ENCODE data around the gene SAA4.

SAA4 gene

DNA sequence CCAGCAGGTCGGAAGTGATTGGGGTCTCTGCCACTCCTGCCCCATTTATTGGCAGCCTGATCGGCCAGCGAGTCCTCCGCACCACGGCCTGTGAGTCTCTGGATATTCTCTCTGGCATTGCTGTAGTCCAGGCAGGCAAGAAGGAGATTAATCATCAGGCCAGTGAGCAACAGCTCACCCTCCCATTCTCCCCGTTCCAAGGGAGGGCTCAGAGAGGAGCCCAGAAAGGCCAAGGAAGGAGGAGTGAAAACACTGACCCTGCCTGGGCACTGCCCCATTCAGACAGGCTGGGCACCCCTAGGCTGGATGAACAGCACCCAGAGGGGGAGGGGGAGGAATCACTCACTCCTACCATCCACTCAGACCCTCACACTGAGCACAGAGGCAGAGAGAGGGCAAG, 8.8 kb upstream of the SAA4 start:
- Histone ChIP-seq H3K4me3 (ENCODE audit: severe bottlenecking) (no peak overlapping the region), H3K9me3 (ENCODE audit: severe bottlenecking) (no peaks in the 10 kb centered on the region), H3K36me3 (ENCODE audit: low read depth) (no peaks in the 10 kb centered on the region), H3K27ac (ENCODE audit: poor library complexity, severe bottlenecking) (no peak overlapping the region), H3K27me3 (ENCODE audit: insufficient read depth, poor library complexity, severe bottlenecking) (no peaks in the 10 kb centered on the region), H3K4me1 (ENCODE audit: insufficient read depth, poor library complexity, severe bottlenecking) (peaks cover 3% of the 10 kb centered on the region)
- DNase-seq (ENCODE audit: low spot score): no peak
- 0 out of 3 replicates have a peak, but pooled peaks have one; percentile 19 for ATAC-seq (ENCODE audit: low read depth)
- TF ChIP-seq, protein P1, sequence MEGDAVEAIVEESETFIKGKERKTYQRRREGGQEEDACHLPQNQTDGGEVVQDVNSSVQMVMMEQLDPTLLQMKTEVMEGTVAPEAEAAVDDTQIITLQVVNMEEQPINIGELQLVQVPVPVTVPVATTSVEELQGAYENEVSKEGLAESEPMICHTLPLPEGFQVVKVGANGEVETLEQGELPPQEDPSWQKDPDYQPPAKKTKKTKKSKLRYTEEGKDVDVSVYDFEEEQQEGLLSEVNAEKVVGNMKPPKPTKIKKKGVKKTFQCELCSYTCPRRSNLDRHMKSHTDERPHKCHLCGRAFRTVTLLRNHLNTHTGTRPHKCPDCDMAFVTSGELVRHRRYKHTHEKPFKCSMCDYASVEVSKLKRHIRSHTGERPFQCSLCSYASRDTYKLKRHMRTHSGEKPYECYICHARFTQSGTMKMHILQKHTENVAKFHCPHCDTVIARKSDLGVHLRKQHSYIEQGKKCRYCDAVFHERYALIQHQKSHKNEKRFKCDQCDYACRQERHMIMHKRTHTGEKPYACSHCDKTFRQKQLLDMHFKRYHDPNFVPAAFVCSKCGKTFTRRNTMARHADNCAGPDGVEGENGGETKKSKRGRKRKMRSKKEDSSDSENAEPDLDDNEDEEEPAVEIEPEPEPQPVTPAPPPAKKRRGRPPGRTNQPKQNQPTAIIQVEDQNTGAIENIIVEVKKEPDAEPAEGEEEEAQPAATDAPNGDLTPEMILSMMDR (IDR thresholded peaks at IDR 0.05; ENCODE audit: poor library complexity, severe bottlenecking): no peak

DNA sequence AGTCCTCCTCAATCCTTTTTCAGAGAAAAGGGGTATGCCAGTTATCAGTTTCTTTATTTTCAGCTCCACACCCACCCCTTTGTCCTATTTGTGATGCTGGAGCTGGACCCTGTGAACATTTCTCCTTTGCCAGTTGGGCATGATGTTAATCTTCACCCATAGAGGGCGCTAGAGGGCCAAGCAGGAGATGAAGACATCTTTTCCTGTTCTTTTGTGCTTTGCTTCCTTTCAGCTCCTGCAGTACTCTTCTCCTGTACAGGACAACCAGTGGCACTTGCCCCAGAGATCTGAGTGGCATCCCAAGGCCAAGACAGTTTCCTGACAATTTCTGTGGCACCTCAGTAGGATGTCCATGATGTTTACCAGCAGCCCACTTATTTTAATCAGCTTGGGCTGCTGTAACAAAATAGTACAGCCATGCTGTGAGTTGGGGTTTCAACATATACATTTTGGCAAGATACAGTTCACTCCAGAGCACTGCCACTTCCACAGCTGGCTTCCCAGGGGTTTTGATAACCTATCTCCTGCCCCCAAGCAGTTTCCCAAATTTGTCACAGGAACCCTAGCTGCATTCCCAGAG, 7.3 kb upstream of the SAA4 start:
- H3K9me3 ChIP-seq (ENCODE audit: severe bottlenecking): no peaks in the 10 kb centered on the region
- no peak overlapping the region for H3K4me3 ChIP-seq (ENCODE audit: severe bottlenecking)
- H3K27ac ChIP-seq (ENCODE audit: poor library complexity, severe bottlenecking): no peak overlapping the region
- peaks cover 3% of the 10 kb centered on the region for H3K4me1 ChIP-seq (ENCODE audit: insufficient read depth, poor library complexity, severe bottlenecking)
- DNase-seq (ENCODE audit: low spot score): no peak
- no peaks in the 10 kb centered on the region for H3K36me3 ChIP-seq (ENCODE audit: low read depth)
- TF ChIP-seq, protein P1 (IDR thresholded peaks at IDR 0.05; ENCODE audit: poor library complexity, severe bottlenecking): peak; percentile 92
- H3K27me3 ChIP-seq (ENCODE audit: insufficient read depth, poor library complexity, severe bottlenecking): no peaks in the 10 kb centered on the region
- ATAC-seq (ENCODE audit: low read depth): peak; percentile 55

DNA sequence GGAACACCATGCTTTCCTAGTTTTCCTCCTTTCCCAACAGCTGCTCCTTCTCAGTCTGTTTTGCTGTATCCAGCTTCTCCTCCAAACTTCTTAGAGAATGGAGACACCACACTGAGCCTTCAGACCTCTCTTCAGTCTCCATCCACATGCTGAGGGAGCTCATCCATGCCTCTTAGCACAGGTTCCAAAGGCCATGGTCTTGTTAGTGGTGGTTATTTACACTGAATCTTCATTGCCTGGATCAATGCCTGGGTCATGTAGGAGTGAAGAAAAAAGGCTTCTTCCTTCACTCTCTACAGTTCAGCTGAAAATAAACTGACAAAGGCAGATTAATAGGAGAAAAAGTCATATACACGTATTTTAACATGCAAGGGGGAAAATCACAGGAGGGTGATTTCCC, 3.1 kb upstream of the SAA4 start:
- Histone ChIP-seq H3K9me3 (ENCODE audit: severe bottlenecking) (no peaks in the 10 kb centered on the region), H3K36me3 (ENCODE audit: low read depth) (no peaks in the 10 kb centered on the region), H3K4me3 (ENCODE audit: severe bottlenecking) (no peak overlapping the region), H3K27me3 (ENCODE audit: insufficient read depth, poor library complexity, severe bottlenecking) (no peaks in the 10 kb centered on the region), H3K4me1 (ENCODE audit: insufficient read depth, poor library complexity, severe bottlenecking) (no peaks in the 10 kb centered on the region), H3K27ac (ENCODE audit: poor library complexity, severe bottlenecking) (no peak overlapping the region)
- no peak for DNase-seq (ENCODE audit: low spot score)
- TF ChIP-seq, protein P1 (IDR thresholded peaks at IDR 0.05; ENCODE audit: poor library complexity, severe bottlenecking): no peak
- no peak for ATAC-seq (ENCODE audit: low read depth)

DNA sequence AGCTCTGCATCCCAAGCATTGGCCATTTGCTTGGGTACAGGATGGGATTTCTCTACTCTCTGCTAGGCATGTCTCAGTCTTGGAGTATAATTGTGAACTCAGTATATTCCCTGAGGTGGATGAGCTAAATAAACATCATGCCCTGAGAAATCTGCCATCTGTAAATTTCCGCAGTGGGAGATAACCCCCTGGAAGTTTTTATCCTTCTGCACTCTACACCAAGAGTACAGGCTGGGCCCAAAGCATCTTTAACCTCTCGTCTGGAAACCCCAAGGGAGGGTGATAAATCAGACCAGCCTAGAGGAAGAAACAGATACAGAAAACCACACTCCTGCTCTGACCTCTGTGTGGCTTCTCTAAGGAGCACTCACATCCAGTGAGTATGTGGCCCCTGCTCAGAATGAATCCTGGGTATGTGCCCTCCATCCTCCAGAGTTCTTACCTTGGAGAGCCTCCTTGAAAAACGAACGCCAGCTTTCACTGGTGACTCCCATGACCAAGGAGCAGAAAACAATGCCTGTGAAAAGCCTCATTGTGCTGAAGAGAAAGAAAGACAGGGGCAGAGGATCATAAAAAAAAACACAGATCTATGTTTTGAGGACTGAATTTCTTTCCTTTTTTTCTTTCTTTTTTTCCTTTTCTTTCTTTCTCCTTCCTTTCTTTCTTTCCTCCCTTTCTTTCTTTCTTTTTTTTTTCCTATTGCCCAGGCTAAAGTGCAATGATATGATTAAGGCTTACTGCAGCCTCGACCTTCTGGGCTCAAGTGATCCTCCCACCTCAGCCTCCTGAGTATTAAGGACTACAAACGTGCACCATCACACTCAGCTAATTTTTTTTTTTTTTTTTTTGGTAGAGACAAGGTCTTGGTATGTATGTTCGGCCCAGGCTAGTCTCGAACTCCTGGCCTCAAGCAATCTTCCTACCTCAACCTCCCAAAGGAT, 938 bp downstream of the SAA4 start:
- Histone ChIP-seq H3K27ac (ENCODE audit: poor library complexity, severe bottlenecking) (no peak overlapping the region), H3K4me3 (ENCODE audit: severe bottlenecking) (no peak overlapping the region), H3K4me1 (ENCODE audit: insufficient read depth, poor library complexity, severe bottlenecking) (no peaks in the 10 kb centered on the region), H3K9me3 (ENCODE audit: severe bottlenecking) (no peaks in the 10 kb centered on the region), H3K27me3 (ENCODE audit: insufficient read depth, poor library complexity, severe bottlenecking) (no peaks in the 10 kb centered on the region), H3K36me3 (ENCODE audit: low read depth) (no peaks in the 10 kb centered on the region)
- TF ChIP-seq, protein P1 (IDR thresholded peaks at IDR 0.05; ENCODE audit: poor library complexity, severe bottlenecking): no peak
- ATAC-seq (ENCODE audit: low read depth): no peak
- DNase-seq (ENCODE audit: low spot score): no peak

All from RWPE2 (cell line).